ENCODE results near the gene POLD4.

The POLD4 gene

GRCh38 chr11:67314218-67314617 lies 39.1 kb downstream of the POLD4 start:
- no peak for DNase-seq

GRCh38 chr11:67313125-67313890 lies 40.0 kb downstream of the POLD4 start:
- DNase-seq, result no peak

- no peak for DNase-seq
Observed at GRCh38 chr11:67312187-67313021, 40.9 kb downstream of the POLD4 start.

- DNase-seq, result no peak
Observed at GRCh38 chr11:67311556-67312082, 41.7 kb downstream of the POLD4 start.

- no peak for DNase-seq
Observed at GRCh38 chr11:67311051-67311555, 42.2 kb downstream of the POLD4 start.

- no peak for DNase-seq
Observed at GRCh38 chr11:67310246-67311050, 42.9 kb downstream of the POLD4 start.

GRCh38 chr11:67309661-67310061 lies 43.7 kb downstream of the POLD4 start:
- DNase-seq, result no peak

GRCh38 chr11:67309166-67309565 lies 44.2 kb downstream of the POLD4 start:
- DNase-seq, result no peak

- no peak for DNase-seq
Observed at GRCh38 chr11:67308031-67308866, 45.1 kb downstream of the POLD4 start.

GRCh38 chr11:67307545-67308001 lies 45.8 kb downstream of the POLD4 start:
- DNase-seq, result no peak

GRCh38 chr11:67306769-67307544 lies 46.4 kb downstream of the POLD4 start:
- DNase-seq, result no peak

GRCh38 chr11:67304511-67305113 lies 48.7 kb downstream of the POLD4 start:
- no peak for DNase-seq

- no peak for DNase-seq
Observed at GRCh38 chr11:67303835-67304411, 49.4 kb downstream of the POLD4 start.

GRCh38 chr11:67303132-67303834 lies 50.1 kb downstream of the POLD4 start, which contains the start of gene SSH3:
SSH3 (plus strand) TSS chr11:67303530; CDS start chr11:67303626, 96 bp downstream.
- no peak for DNase-seq

GRCh38 chr11:67302571-67303131 lies 50.7 kb downstream of the POLD4 start:
- no peak for DNase-seq

GRCh38 chr11:67301951-67302516 lies 51.3 kb downstream of the POLD4 start:
- no peak for DNase-seq

GRCh38 chr11:67301313-67301921 lies 51.9 kb downstream of the POLD4 start:
- DNase-seq, result no peak

Measured in T1000 (cell line).